ENCODE measurements around the gene BCLAF3.

GRCh38 chrX:20011608-20012007 lies 20.7 kb upstream of the BCLAF3 start:
- TF ChIP-seq ARNTL (CRISPR knock-in tag; IDR thresholded peaks at IDR 0.05; ENCODE audit: borderline replicate concordance, low read depth) (no peak), BACH2 (CRISPR knock-in tag; IDR thresholded peaks at IDR 0.05; ENCODE audit: borderline replicate concordance) (no peak), ZFP3 (CRISPR knock-in tag; IDR thresholded peaks at IDR 0.05) (no peak), ZFP30 (CRISPR knock-in tag; IDR thresholded peaks at IDR 0.05) (no peak), ZNF70 (CRISPR knock-in tag; IDR thresholded peaks at IDR 0.05) (no peak), CREB5 (CRISPR knock-in tag; IDR thresholded peaks at IDR 0.05; ENCODE audit: low read depth) (no peak), OSR1 (CRISPR knock-in tag; IDR thresholded peaks at IDR 0.05) (no peak), ZNF565 (CRISPR knock-in tag; conservative IDR thresholded peaks at IDR 0.05; ENCODE audit: low read depth) (no peak), PATZ1 (CRISPR knock-in tag; IDR thresholded peaks at IDR 0.05; ENCODE audit: borderline replicate concordance) (no peak), CSDC2 (CRISPR knock-in tag; IDR thresholded peaks at IDR 0.05) (no peak), TOX (CRISPR knock-in tag; IDR thresholded peaks at IDR 0.05; ENCODE audit: borderline replicate concordance) (no peak)
